Heart left ventricle (tissue), 16 donors: ENCODE measurements around the gene SLC25A1. TPM values are rescaled to one million over a fixed set of nuclear protein-coding genes. Genes with fewer than 3 reads are reported as not detected.

Experiments
- ATAC-seq, 4 donors: fragments of 200-7000 bp; cut with Tn5 transposase; one replicate each; pipeline ENCODE4 v1.9.1; 2020 to 2022; ENCODE audit warnings: moderate library complexity in 4 of 4, mild to moderate bottlenecking in 3 of 4, moderate number of reproducible peaks in 1 of 4
- DNase-seq, 5 donors: peaks; one replicate each; pipeline ENCODE4 v3.0.0-alpha.2; 2020
- H3K27ac ChIP-seq, 12 donors: fragments of 200-600 bp; sonication (generic) in 4 of 12; one replicate each; pipeline versions ENCODE4 v1.5.0 to v1.8.0; 2016 to 2022; ENCODE audit warnings: mild to moderate bottlenecking in 2 of 12
- H3K27me3 ChIP-seq, 9 donors: fragments of 200-600 bp; sonication (generic) in 2 of 9; one replicate each; pipeline versions ENCODE4 v1.5.1 to v1.8.0; 2016 to 2022; ENCODE audit warnings: mild to moderate bottlenecking in 3 of 9
- H3K36me3 ChIP-seq, 9 donors: fragments of 200-600 bp; sonication (generic) in 2 of 9; one replicate each; pipeline versions ENCODE4 v1.5.0 to v1.8.0; 2018 to 2022; ENCODE audit warnings: mild to moderate bottlenecking in 2 of 9
- H3K4me1 ChIP-seq, 12 donors: fragments of 200-600 bp; sonication (generic) in 4 of 12; one replicate each; pipeline versions ENCODE4 v1.5.0 to v1.8.0; 2016 to 2022; ENCODE audit warnings: mild to moderate bottlenecking in 3 of 12
- H3K4me3 ChIP-seq, 12 donors: fragments of 200-600 bp; sonication (generic) in 4 of 12; one replicate each; pipeline versions ENCODE4 v1.5.0 to v1.8.0; 2017 to 2022; ENCODE audit warnings: mild to moderate bottlenecking in 9 of 12, moderate library complexity in 4 of 12
- H3K9me3 ChIP-seq, 12 donors: fragments of 200-600 bp; sonication (generic) in 4 of 12; one replicate each; pipeline versions ENCODE4 v1.5.0 to v1.8.0; 2016 to 2022; ENCODE audit warnings: mild to moderate bottlenecking in 1 of 12
- CTCF ChIP-seq, 12 donors: fragments of 200-600 bp; sonication (generic) in 4 of 12; IDR thresholded peaks; one replicate each; pipeline versions ENCODE4 v1.5.0 to v1.8.0; 2018 to 2022; ENCODE audit warnings: antibody characterized with exemption in 12 of 12, mild to moderate bottlenecking in 5 of 12
- POLR2A ChIP-seq, 2 donors: fragments of 450-650 bp; IDR thresholded peaks; one replicate each; pipeline ENCODE4 v1.6.1; 2017; ENCODE audit warnings: antibody characterized with exemption in 2 of 2, mild to moderate bottlenecking in 2 of 2, moderate library complexity in 2 of 2
- WGBS, 4 donors: extraction: QIAGEN DNeasy Blood & Tissue Kit in 2 of 4; methylation state at CpG; one replicate each; pipeline versions ENCODE4 v1.1.5 to v1.1.7; 2013 to 2018; 5-methylcytosine and 5-hydroxymethylcytosine counted together
- intact Hi-C, 10 donors: fragments of 100-400 bp; cut with DNase I; formaldehyde crosslinking; loops; one replicate each; pipeline versions ENCODE4 v1.11.1 to v1.14.2; 2022
- polyA plus RNA-seq, 2 donors: library from polyadenylated mRNA; stranded (reverse); fragments of 200-250 nt; gene quantifications; one replicate each; pipeline ENCODE4 v1.2.3, GENCODE V29; 2013
- total RNA-seq, 9 donors: library from RNA; depleted of rRNA in 2 of 9; stranded (reverse); fragments of >200 nt in 2 of 9; fragmentation: NEBNext Ultra II Directional in 3 of 9; extraction: Animal tissue kit (Norgen Biotek cat#: 25700) in 3 of 9; gene quantifications; one replicate each; pipeline versions ENCODE4 v1.1.0 to v1.2.4, GENCODE V29; 2016 to 2023
- donor health status: ischemic (EF 13 %, LVEDD 7.1; RV severe dilation, severe dysfunction).
- donor health status: healthy with polysubstance abuse.
- donor health status: DM: no; HTN: yes; CAD: no.
- donor health status: DM: no; HTN: no; CAD: no.
- donor health status: ischemic (EF 25% LVEDD 6.9; RV normal size, moderate dysfunction).
- donor health status: ischemic (EF 25% LVEDD 5.7; RV mildly dilated, moderate dysfunction).
- donor health status: healthy.
- donor health status: DM: yes; HTN: yes; CAD: no.
- donor health status: ischemic (EF 35%, LVEDD 5.7; RV mildly dilated, moderate dysfunction).
- donor health status: nonischemic (EF 11% LVEDD 7.7; RV severe dilation, severe dysfunction).
- donor health status: DM: yes; HTN: yes; CAD: no.
- donor health status: PGD.
- donor health status: ischemic (EF 29% LVEDD 5.4; RV normal size, mild dysfunction).
- donor health status: nonischemic (EF 23%, LVEDD 6.1; RV moderate dilation, normal function).

SLC25A1 gene
- total and polyA plus RNA-seq, 11 donors, result 16.1 to 35.8 (median 28.4) TPM

- TF ChIP-seq CTCF (IDR thresholded peaks at IDR 0.05), result no peak
- TF ChIP-seq POLR2A (IDR thresholded peaks at IDR 0.05), result no peak
- 91 to 95% (median 94%) methylated on average over 8 of the region's 8 CpGs for WGBS, 4 donors
- Histone ChIP-seq H3K4me1 (no peaks in the 10 kb centered on the region), H3K27ac (no peak overlapping the region), H3K4me3 (no peak overlapping the region), H3K27me3 (no peaks in the 10 kb centered on the region), H3K9me3 (no peaks in the 10 kb centered on the region), H3K36me3 (peaks cover 0 to 49% (median 19%) of the 10 kb centered on the region in 9 donors)
- intact Hi-C loops, result loop anchor here in 1 of 10 donors (10.0 kb wide), 1 partner anchor 265 kb away; no protein-coding TSS in a partner anchor
- DNase-seq (no peak), ATAC-seq (no peak)
Measured at GRCh38 chr22:19199479-19199878, 20.9 kb upstream of the SLC25A1 start.

GRCh38 chr22:19197997-19198865 lies 19.7 kb upstream of the SLC25A1 start:
- Histone ChIP-seq H3K4me3 (no peak overlapping the region), H3K36me3 (peaks cover 0 to 49% (median 19%) of the 10 kb centered on the region in 9 donors), H3K27me3 (no peaks in the 10 kb centered on the region), H3K9me3 (no peaks in the 10 kb centered on the region), H3K4me1 (no peaks in the 10 kb centered on the region), H3K27ac (no peak overlapping the region)
- WGBS, 4 donors, result 90 to 93% (median 91%) methylated on average over 10 of the region's 10 CpGs
- ATAC-seq (no peak), DNase-seq (no peak)
- no peak for TF ChIP-seq POLR2A (IDR thresholded peaks at IDR 0.05)
- TF ChIP-seq CTCF (IDR thresholded peaks at IDR 0.05), result no peak
- intact Hi-C loops, result loop anchor here in 1 of 10 donors (10.0 kb wide), 1 partner anchor 267 kb away; no protein-coding TSS in a partner anchor

- ATAC-seq, result no peak
- intact Hi-C loops, result loop anchor here in 1 of 10 donors (10.0 kb wide), 1 partner anchor 268 kb away; no protein-coding TSS in a partner anchor
- H3K4me1 ChIP-seq, result no peaks in the 10 kb centered on the region
- no peak for DNase-seq
- H3K9me3 ChIP-seq, result no peaks in the 10 kb centered on the region
- H3K27ac ChIP-seq, result no peak overlapping the region
- 84 to 89% (median 85%) methylated on average over 11 of the region's 11 CpGs for WGBS, 4 donors
- H3K27me3 ChIP-seq, result no peaks in the 10 kb centered on the region
- no peak overlapping the region for H3K4me3 ChIP-seq
- no peak for TF ChIP-seq POLR2A (IDR thresholded peaks at IDR 0.05)
- TF ChIP-seq CTCF (IDR thresholded peaks at IDR 0.05), result no peak
- peaks cover 0 to 49% (median 19%) of the 10 kb centered on the region in 9 donors for H3K36me3 ChIP-seq
Measured at GRCh38 chr22:19196841-19197612, 18.5 kb upstream of the SLC25A1 start.
